ENCODE results near the gene SRRM4.

The SRRM4 gene

DNA sequence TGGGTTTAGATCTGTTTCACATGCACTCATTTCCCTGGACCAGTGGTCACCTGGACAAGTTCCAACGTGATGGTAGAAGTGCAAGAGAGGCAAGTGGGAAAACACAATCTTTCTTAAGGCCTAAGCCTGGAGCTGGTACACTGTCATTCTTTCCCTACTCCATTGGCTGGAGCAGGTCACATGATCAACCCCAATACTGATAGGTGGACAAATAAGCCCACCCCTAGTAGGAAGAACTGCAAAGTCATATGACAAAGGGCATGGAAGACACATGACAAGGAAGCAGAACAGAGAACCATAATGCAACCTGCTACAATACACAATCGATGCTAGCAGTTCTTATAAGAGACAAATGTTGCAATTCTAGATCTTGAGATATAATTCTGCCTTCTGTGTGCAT, 66.3 kb downstream of the SRRM4 start:
- H3K79me2 ChIP-seq (ENCODE audit: insufficient read depth, low read length) = no peaks in the 10 kb centered on the region
- H3K9me3 ChIP-seq (ENCODE audit: low read length) = no peaks in the 10 kb centered on the region
- no peak for TF ChIP-seq EZH2 (IDR thresholded peaks at IDR 0.05; ENCODE audit: borderline replicate concordance, low read length)
- no peak for TF ChIP-seq CTCF (IDR thresholded peaks at IDR 0.05; ENCODE audit: low read length)
- H3K36me3 ChIP-seq (ENCODE audit: insufficient read depth, low read length) = no peaks in the 10 kb centered on the region
- no peak overlapping the region for H3K4me2 ChIP-seq (ENCODE audit: low read length)
- no peaks in the 10 kb centered on the region for H3K9me2 ChIP-seq (ENCODE audit: low read depth, low read length)
- no peaks in the 10 kb centered on the region for H3K4me1 ChIP-seq (ENCODE audit: insufficient read depth, low read length, severe bottlenecking)
- H3K27me3 ChIP-seq (ENCODE audit: insufficient read depth, low read length) = no peaks in the 10 kb centered on the region
- H3K9ac ChIP-seq (ENCODE audit: low read length) = no peak overlapping the region
- H3K4me3 ChIP-seq (ENCODE audit: low read depth, low read length, poor library complexity, severe bottlenecking) = no peak overlapping the region
- H3K27ac ChIP-seq (ENCODE audit: low read depth, low read length, poor library complexity, severe bottlenecking) = no peak overlapping the region
- H3F3A ChIP-seq (ENCODE audit: insufficient read depth, low read length) = no peaks in the 10 kb centered on the region
- H2AFZ ChIP-seq (ENCODE audit: low read length) = no peak overlapping the region
- no peaks in the 10 kb centered on the region for H4K20me1 ChIP-seq (ENCODE audit: insufficient read depth, low read length)

GRCh38 chr12:119050663-119051062, 69.3 kb downstream of the SRRM4 start:
- TF ChIP-seq CTCF (IDR thresholded peaks at IDR 0.05; ENCODE audit: low read length) (no peak), EZH2 (IDR thresholded peaks at IDR 0.05; ENCODE audit: borderline replicate concordance, low read length) (no peak)

DNA sequence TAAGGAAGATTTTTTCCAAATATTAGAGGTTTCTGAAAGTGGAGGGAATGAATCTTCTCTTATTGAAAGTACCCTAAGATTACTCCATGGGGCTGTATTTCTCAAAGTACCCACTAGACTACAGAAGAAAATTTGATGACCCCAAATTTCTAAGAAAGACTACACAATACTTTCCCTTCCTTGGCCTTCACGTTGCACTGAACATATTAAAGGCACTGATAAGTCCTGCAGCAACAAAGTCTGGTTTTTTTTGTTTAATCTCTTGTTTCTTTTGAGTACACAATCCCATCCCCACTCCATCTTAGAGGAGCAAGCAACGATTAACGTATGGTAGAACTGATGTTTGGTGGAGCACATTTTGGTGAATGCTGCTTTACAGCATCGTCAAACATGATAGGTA, 70.1 kb downstream of the SRRM4 start:
- Histone ChIP-seq H2AFZ (ENCODE audit: low read length) (no peak overlapping the region), H3K9me2 (ENCODE audit: low read depth, low read length) (no peaks in the 10 kb centered on the region), H3K4me3 (ENCODE audit: low read depth, low read length, poor library complexity, severe bottlenecking) (no peak overlapping the region), H3F3A (ENCODE audit: insufficient read depth, low read length) (no peaks in the 10 kb centered on the region), H4K20me1 (ENCODE audit: insufficient read depth, low read length) (no peaks in the 10 kb centered on the region), H3K79me2 (ENCODE audit: insufficient read depth, low read length) (no peaks in the 10 kb centered on the region), H3K9ac (ENCODE audit: low read length) (no peak overlapping the region), H3K27ac (ENCODE audit: low read depth, low read length, poor library complexity, severe bottlenecking) (no peak overlapping the region), H3K36me3 (ENCODE audit: insufficient read depth, low read length) (no peaks in the 10 kb centered on the region), H3K27me3 (ENCODE audit: insufficient read depth, low read length) (no peaks in the 10 kb centered on the region), H3K4me1 (ENCODE audit: insufficient read depth, low read length, severe bottlenecking) (no peaks in the 10 kb centered on the region), H3K9me3 (ENCODE audit: low read length) (no peaks in the 10 kb centered on the region), H3K4me2 (ENCODE audit: low read length) (no peak overlapping the region)
- TF ChIP-seq CTCF (IDR thresholded peaks at IDR 0.05; ENCODE audit: low read length) = no peak
- no peak for TF ChIP-seq EZH2 (IDR thresholded peaks at IDR 0.05; ENCODE audit: borderline replicate concordance, low read length)

More at GRCh38 chr12:119050663-119051062, 69.3 kb downstream of the SRRM4 start:
- H3K9ac ChIP-seq (ENCODE audit: low read length) = no peak overlapping the region
- no peaks in the 10 kb centered on the region for H3K9me3 ChIP-seq (ENCODE audit: low read length)
- H3K79me2 ChIP-seq (ENCODE audit: insufficient read depth, low read length) = no peaks in the 10 kb centered on the region
- no peaks in the 10 kb centered on the region for H3K4me1 ChIP-seq (ENCODE audit: insufficient read depth, low read length, severe bottlenecking)
- no peaks in the 10 kb centered on the region for H3F3A ChIP-seq (ENCODE audit: insufficient read depth, low read length)
- no peaks in the 10 kb centered on the region for H3K27me3 ChIP-seq (ENCODE audit: insufficient read depth, low read length)
- H3K4me3 ChIP-seq (ENCODE audit: low read depth, low read length, poor library complexity, severe bottlenecking) = no peak overlapping the region
- no peak overlapping the region for H2AFZ ChIP-seq (ENCODE audit: low read length)
- H4K20me1 ChIP-seq (ENCODE audit: insufficient read depth, low read length) = no peaks in the 10 kb centered on the region
- H3K9me2 ChIP-seq (ENCODE audit: low read depth, low read length) = no peaks in the 10 kb centered on the region
- no peak overlapping the region for H3K27ac ChIP-seq (ENCODE audit: low read depth, low read length, poor library complexity, severe bottlenecking)
- H3K4me2 ChIP-seq (ENCODE audit: low read length) = no peak overlapping the region
- H3K36me3 ChIP-seq (ENCODE audit: insufficient read depth, low read length) = no peaks in the 10 kb centered on the region

Measured in OCI-LY1 (cell line).